Heart right ventricle (tissue), 16 donors: Measurements from ENCODE around the gene AK9. TPM values are rescaled to one million over a fixed set of nuclear protein-coding genes. Genes with fewer than 3 reads are reported as not detected.

ENCODE experiments used
- ATAC-seq, 8 donors: fragments of 200-7000 bp; cut with Tn5 transposase; one replicate each; pipeline ENCODE4 v1.9.1; 2020; ENCODE audit warnings: mild to moderate bottlenecking in 8 of 8, moderate library complexity in 8 of 8, moderate number of reproducible peaks in 1 of 8
- DNase-seq, 2 donors: peaks; one replicate each; pipeline ENCODE4 v3.0.0-alpha.2; 2020
- H3K27ac ChIP-seq, 10 donors: fragments of 200-600 bp; sonication (generic) in 2 of 10; one replicate each; pipeline versions ENCODE4 v1.5.0 to v1.8.0; 2020 to 2022; ENCODE audit warnings: mild to moderate bottlenecking in 3 of 10
- H3K27me3 ChIP-seq, 7 donors: fragments of 200-600 bp; one replicate each; pipeline ENCODE4 v1.8.0; 2021 to 2022; ENCODE audit warnings: mild to moderate bottlenecking in 2 of 7
- H3K36me3 ChIP-seq, 9 donors: fragments of 200-600 bp; sonication (generic) in 1 of 9; one replicate each; pipeline versions ENCODE4 v1.5.0 to v1.8.0; 2020 to 2022; ENCODE audit warnings: mild to moderate bottlenecking in 2 of 9
- H3K4me1 ChIP-seq, 9 donors: fragments of 200-600 bp; sonication (generic) in 1 of 9; one replicate each; pipeline versions ENCODE4 v1.5.0 to v1.8.0; 2020 to 2022; ENCODE audit warnings: mild to moderate bottlenecking in 4 of 9
- H3K4me3 ChIP-seq, 10 donors: fragments of 200-600 bp; sonication (generic) in 2 of 10; one replicate each; pipeline versions ENCODE4 v1.5.0 to v1.8.0; 2020 to 2022; ENCODE audit warnings: mild to moderate bottlenecking in 7 of 10, moderate library complexity in 2 of 10
- H3K9me3 ChIP-seq, 11 donors: fragments of 200-600 bp in 10 of 11; sonication (generic) in 2 of 11; one replicate each; pipeline versions ENCODE4 v1.5.0 to v1.8.0; 2013 to 2022; ENCODE audit warnings: mild to moderate bottlenecking in 2 of 11, control low read depth in 1 of 11, moderate library complexity in 1 of 11
- WGBS, 2 donors: extraction: QIAGEN DNeasy Blood & Tissue Kit; methylation state at CpG; one replicate each; pipeline ENCODE4 v1.1.7; 2013; ENCODE audit warnings: inconsistent platforms in 1 of 2; 5-methylcytosine and 5-hydroxymethylcytosine counted together
- intact Hi-C, 10 donors: fragments of 100-400 bp; cut with DNase I; formaldehyde crosslinking; loops; one replicate each; pipeline versions ENCODE4 v1.11.1 to v1.14.2; 2022
- polyA plus RNA-seq, 2 donors: library from polyadenylated mRNA; stranded (reverse); fragments of 200-250 nt; gene quantifications; one replicate each; pipeline ENCODE4 v1.2.3, GENCODE V29; 2013
- total RNA-seq, 10 donors: library from RNA; stranded (reverse); fragmentation: NEBNext Ultra II Directional in 3 of 10; extraction: Animal tissue kit (Norgen Biotek cat#: 25700) in 3 of 10; gene quantifications; one replicate each; pipeline versions ENCODE4 v1.2.1 to v1.2.4, GENCODE V29; 2021 to 2023
- TF ChIP-seq, protein P1 (sequence below), 9 donors: fragments of 200-600 bp; sonication (generic) in 2 of 9; IDR thresholded peaks; one replicate each; pipeline versions ENCODE4 v1.5.0 to v1.8.0; 2021 to 2022; ENCODE audit warnings: antibody characterized with exemption in 9 of 9, mild to moderate bottlenecking in 5 of 9, moderate library complexity in 1 of 9
- donor health status: Arrhythmogenic right ventricular cardiomyopathy.
- donor health status: ischemic (EF 13 %, LVEDD 7.1; RV severe dilation, severe dysfunction).
- donor health status: healthy with polysubstance abuse.
- donor health status: DM: no; HTN: yes; CAD: no.
- donor health status: DM: no; HTN: no; CAD: no.
- donor health status: ischemic (EF 25% LVEDD 6.9; RV normal size, moderate dysfunction).
- donor health status: ischemic (EF 25% LVEDD 5.7; RV mildly dilated, moderate dysfunction).
- donor health status: healthy.
- donor health status: DM: yes; HTN: yes; CAD: no.
- donor health status: Ischemic cardiomyopathy.
- donor health status: ischemic (EF 35%, LVEDD 5.7; RV mildly dilated, moderate dysfunction).
- donor health status: nonischemic (EF 11% LVEDD 7.7; RV severe dilation, severe dysfunction).
- donor health status: DM: yes; HTN: yes; CAD: no.
- donor health status: PGD.
- donor health status: ischemic (EF 29% LVEDD 5.4; RV normal size, mild dysfunction).
- donor health status: nonischemic (EF 23%, LVEDD 6.1; RV moderate dilation, normal function).

Gene AK9
- total and polyA plus RNA-seq, 12 donors, result 4.6 to 17.0 (median 10.9) TPM

GRCh38 chr6:109451376-109451775 lies 239.6 kb downstream of the AK9 start:
- TF ChIP-seq, protein P1, sequence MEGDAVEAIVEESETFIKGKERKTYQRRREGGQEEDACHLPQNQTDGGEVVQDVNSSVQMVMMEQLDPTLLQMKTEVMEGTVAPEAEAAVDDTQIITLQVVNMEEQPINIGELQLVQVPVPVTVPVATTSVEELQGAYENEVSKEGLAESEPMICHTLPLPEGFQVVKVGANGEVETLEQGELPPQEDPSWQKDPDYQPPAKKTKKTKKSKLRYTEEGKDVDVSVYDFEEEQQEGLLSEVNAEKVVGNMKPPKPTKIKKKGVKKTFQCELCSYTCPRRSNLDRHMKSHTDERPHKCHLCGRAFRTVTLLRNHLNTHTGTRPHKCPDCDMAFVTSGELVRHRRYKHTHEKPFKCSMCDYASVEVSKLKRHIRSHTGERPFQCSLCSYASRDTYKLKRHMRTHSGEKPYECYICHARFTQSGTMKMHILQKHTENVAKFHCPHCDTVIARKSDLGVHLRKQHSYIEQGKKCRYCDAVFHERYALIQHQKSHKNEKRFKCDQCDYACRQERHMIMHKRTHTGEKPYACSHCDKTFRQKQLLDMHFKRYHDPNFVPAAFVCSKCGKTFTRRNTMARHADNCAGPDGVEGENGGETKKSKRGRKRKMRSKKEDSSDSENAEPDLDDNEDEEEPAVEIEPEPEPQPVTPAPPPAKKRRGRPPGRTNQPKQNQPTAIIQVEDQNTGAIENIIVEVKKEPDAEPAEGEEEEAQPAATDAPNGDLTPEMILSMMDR (IDR thresholded peaks at IDR 0.05), result no peak
- no peak overlapping the region for H3K27ac ChIP-seq
- no peak overlapping the region for H3K4me3 ChIP-seq
- DNase-seq (no peak), ATAC-seq (no peak)
- no peaks in the 10 kb centered on the region for H3K27me3 ChIP-seq
- peaks cover 0 to 54% (median 0%) of the 10 kb centered on the region in 9 donors for H3K36me3 ChIP-seq
- intact Hi-C loops, result no loop called here
- peaks cover 5 to 29% (median 17%) of the 10 kb centered on the region in 9 donors for H3K4me1 ChIP-seq
- WGBS, 2 donors, result 95 to 97% methylated on average over 7 of the region's 7 CpGs
- no peaks in the 10 kb centered on the region for H3K9me3 ChIP-seq

- DNase-seq (no peak), ATAC-seq (no peak)
- WGBS, 2 donors, result 81% methylated on average over 3 of the region's 3 CpGs
- H3K27me3 ChIP-seq, result no peaks in the 10 kb centered on the region
- peaks cover 0 to 24% (median 12%) of the 10 kb centered on the region in 9 donors for H3K4me1 ChIP-seq
- H3K9me3 ChIP-seq, result no peaks in the 10 kb centered on the region
- H3K4me3 ChIP-seq, result no peak overlapping the region
- intact Hi-C loops, result no loop called here
- TF ChIP-seq, protein P1 (IDR thresholded peaks at IDR 0.05), result no peak
- no peak overlapping the region for H3K27ac ChIP-seq
- peaks cover 0 to 59% (median 0%) of the 10 kb centered on the region in 9 donors for H3K36me3 ChIP-seq
Measured at GRCh38 chr6:109450801-109451200, 240.2 kb downstream of the AK9 start.

GRCh38 chr6:109449795-109450673 lies 241.0 kb downstream of the AK9 start:
- ATAC-seq (no peak), DNase-seq (no peak)
- H3K9me3 ChIP-seq, result no peaks in the 10 kb centered on the region
- WGBS, 2 donors, result 87 to 90% methylated on average over 16 of the region's 16 CpGs
- intact Hi-C loops, result no loop called here
- H3K36me3 ChIP-seq, result peaks cover 0 to 67% (median 0%) of the 10 kb centered on the region in 9 donors
- no peak overlapping the region for H3K27ac ChIP-seq
- no peaks in the 10 kb centered on the region for H3K27me3 ChIP-seq
- TF ChIP-seq, protein P1 (IDR thresholded peaks at IDR 0.05), result no peak
- H3K4me3 ChIP-seq, result no peak overlapping the region
- peaks cover 0 to 24% (median 12%) of the 10 kb centered on the region in 9 donors for H3K4me1 ChIP-seq

DNA sequence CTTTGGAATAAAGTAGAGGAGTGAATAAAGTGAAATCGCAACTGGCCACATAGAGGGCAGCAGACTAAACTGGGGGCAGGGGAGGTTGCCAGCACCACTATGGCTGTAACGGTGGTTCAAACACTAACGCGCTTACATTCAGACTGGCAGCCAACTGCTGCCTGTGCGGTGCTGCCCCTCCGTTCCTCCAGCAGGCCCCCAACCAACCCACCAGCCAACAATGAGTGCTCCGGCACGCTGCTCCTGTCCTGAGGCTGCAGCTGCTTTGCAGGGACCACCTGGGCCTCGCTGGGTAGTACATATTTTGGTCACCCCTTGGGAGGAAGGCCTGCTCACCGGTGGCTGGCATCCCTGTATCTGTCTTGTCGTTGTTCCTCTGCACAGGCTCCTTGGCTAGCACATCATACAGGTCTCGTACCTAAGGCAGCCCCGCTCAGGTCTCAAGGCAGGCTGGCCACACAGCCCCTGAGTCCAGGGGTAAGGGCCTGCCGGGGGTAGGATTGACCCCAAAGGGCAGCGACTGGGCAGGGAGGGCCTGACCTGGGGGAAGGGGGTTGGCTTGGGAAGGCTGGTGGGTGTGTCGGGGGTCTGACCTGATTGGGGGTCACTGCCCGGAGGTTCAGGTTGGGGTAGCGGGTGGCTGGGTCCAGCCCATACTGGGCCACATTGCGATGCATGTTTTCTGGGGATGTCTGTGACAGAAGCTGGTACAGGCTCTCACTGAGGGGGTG lies 241.8 kb downstream of the AK9 start:
- intact Hi-C loops, result no loop called here
- Histone ChIP-seq H3K27me3 (no peaks in the 10 kb centered on the region), H3K36me3 (peaks cover 0 to 75% (median 0%) of the 10 kb centered on the region in 9 donors), H3K9me3 (no peaks in the 10 kb centered on the region), H3K27ac (no peak overlapping the region), H3K4me1 (peaks cover 0 to 17% (median 5%) of the 10 kb centered on the region in 9 donors), H3K4me3 (no peak overlapping the region)
- ATAC-seq (no peak), DNase-seq (no peak)
- 85 to 90% methylated on average over 19 of the region's 19 CpGs for WGBS, 2 donors
- TF ChIP-seq, protein P1 (IDR thresholded peaks at IDR 0.05), result no peak
